RWPE1 (cell line): ENCODE results near the gene RRP7A.
"Not testable (repeated sequence)": the region's sequence is repeated elsewhere in the genome, so short reads cannot be mapped to it uniquely, and the experiment has no call there.

Experiments used
- CTCF ChIA-PET: fragments of 350-600 bp; sonication (Branson Sonifier 250); formaldehyde crosslinking; extraction: SDS; loops from one replicate; lab custom pipeline; 2021; lab: Yijun Ruan, JAX
- POLR2A ChIA-PET: fragments of 400-600 bp; formaldehyde crosslinking; extraction: SDS; loops from one replicate; lab custom pipeline; 2020; ENCODE audit warnings: antibody characterized with exemption; ENCODE audit not compliant: low non-redundant PET; lab: Yijun Ruan, JAX
- DNase-seq: peaks from one replicate; pipeline ENCODE4 v3.0.0; 2012; ENCODE audit warnings: low spot score
- H3K27ac ChIP-seq: fragments of 450-650 bp; 2 replicates; pipeline ENCODE4 v1.5.1; 2017
- CTCF ChIP-seq: fragments of 450-650 bp; conservative IDR thresholded peaks from 2 replicates; pipeline ENCODE4 v1.5.1; 2017; ENCODE audit warnings: low read depth, mild to moderate bottlenecking

The RRP7A gene

DNA sequence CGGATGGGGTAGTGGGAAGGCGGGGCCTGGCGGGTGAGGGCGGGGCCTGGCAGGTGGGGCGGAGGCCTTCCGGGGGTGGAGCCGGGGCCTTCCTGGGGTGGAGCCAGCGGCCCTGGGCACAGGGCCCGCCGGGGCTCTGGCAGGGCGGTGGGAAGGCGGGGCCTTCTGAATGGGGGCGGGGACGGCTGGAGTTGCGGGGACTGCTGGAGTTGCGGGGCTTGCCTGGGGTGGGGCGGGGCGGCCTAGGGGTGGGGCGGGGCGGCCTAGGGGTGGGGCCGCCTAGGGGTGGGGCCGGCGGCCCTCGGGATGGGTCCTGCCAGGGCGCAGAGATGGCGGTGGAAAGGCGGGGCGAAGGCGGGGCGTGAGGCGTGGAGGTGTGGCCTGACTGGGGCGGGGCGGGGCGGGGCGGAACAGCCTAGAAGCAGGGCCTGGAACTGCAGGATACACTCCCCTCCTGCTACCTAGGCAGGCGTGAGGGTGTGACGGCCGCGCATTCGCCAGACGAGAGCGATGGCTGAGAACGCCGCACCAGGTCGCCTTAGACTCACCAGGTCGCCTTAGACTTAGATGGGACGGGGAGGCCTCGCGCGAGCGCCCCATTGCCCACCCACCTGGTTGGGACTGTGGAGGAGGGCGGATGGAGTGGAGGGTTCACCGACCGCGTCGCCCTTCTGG lies 19.3 kb downstream of the RRP7A start:
- TF ChIP-seq CTCF: no peak
- peak overlapping the region; percentile 29 for H3K27ac ChIP-seq
- ChIA-PET CTCF (no interaction called here), POLR2A (interaction anchor here (0.7 kb wide), 1 partner anchor 17 kb away, joined by 4 read pairs; no protein-coding TSS in a partner anchor)
- DNase-seq: peak; percentile 90

- H3K27ac ChIP-seq: peak overlapping the region; percentile 29
- CTCF ChIA-PET, DNase-seq, POLR2A ChIA-PET: not testable (repeated sequence)
Observed at GRCh38 chr22:42499773-42500160, 19.8 kb downstream of the RRP7A start.

- H3K27ac ChIP-seq, POLR2A ChIA-PET, DNase-seq, CTCF ChIA-PET: not testable (repeated sequence)
Observed at GRCh38 chr22:42495533-42496141, 24.0 kb downstream of the RRP7A start.

GRCh38 chr22:42493393-42493792 lies 26.2 kb downstream of the RRP7A start:
- CTCF ChIA-PET: no interaction called here
- POLR2A ChIA-PET: interaction anchor here (0.6 to 0.7 kb wide), 2 partner anchors 10 to 121 kb away, joined by 3 to 9 read pairs; no protein-coding TSS in a partner anchor
- no peak overlapping the region for H3K27ac ChIP-seq
- no peak for TF ChIP-seq CTCF
- DNase-seq: no peak

DNA sequence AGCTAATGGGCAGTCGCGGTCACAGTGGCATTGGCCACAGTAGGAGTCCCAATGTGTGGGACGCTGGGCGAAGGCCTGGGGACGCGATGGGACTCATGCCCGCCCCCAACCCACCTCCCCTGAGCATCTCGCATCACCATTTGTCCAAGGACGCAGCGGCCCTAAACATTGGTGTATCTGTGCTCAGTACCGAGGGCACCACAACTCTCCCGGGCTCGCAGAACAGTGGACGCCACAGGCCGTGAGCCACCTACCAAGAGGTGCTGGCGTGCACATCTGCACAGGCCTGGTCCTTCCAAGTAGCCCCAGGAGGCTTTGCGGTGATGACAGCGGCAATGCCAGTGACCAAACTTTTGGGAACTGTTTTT lies 27.3 kb downstream of the RRP7A start:
- ChIA-PET CTCF (no interaction called here), POLR2A (no interaction called here)
- DNase-seq: no peak
- no peak for TF ChIP-seq CTCF
- no peak overlapping the region for H3K27ac ChIP-seq

- CTCF ChIA-PET: no interaction called here
- no peak for TF ChIP-seq CTCF
- POLR2A ChIA-PET: no interaction called here
Observed at GRCh38 chr22:42490243-42490832, 29.3 kb downstream of the RRP7A start.

GRCh38 chr22:42489000-42489399 lies 30.6 kb downstream of the RRP7A start:
- TF ChIP-seq CTCF: no peak
- H3K27ac ChIP-seq: no peak overlapping the region
- ChIA-PET POLR2A (no interaction called here), CTCF (no interaction called here)
- DNase-seq: no peak

More at GRCh38 chr22:42490243-42490832, 29.3 kb downstream of the RRP7A start:
- no peak for DNase-seq
- H3K27ac ChIP-seq: no peak overlapping the region
